SU-DHL-6 (cell line): ENCODE results near the gene GABRB1.

ENCODE experiments used
- H2AFZ ChIP-seq: fragments of 200-600 bp; sonication (generic); 2 replicates; pipeline ENCODE4 v1.6.1; 2014; ENCODE audit warnings: low read depth, mild to moderate bottlenecking, moderate library complexity, mixed read lengths, antibody characterized with exemption, low read length; ENCODE audit not compliant: severe bottlenecking
- H3F3A ChIP-seq: fragments of 200-600 bp; shearing (Covaris generic); 2 replicates; pipeline ENCODE4 v1.6.0; 2016; ENCODE audit warnings: antibody characterized with exemption, mild to moderate bottlenecking; ENCODE audit not compliant: insufficient read depth
- H3K27ac ChIP-seq: fragments of 200-600 bp; sonication (generic); 2 replicates; pipeline ENCODE4 v1.5.1; 2016; ENCODE audit warnings: low read depth, mild to moderate bottlenecking, low read length, moderate library complexity, mixed read lengths
- H3K27me3 ChIP-seq: fragments of 200-600 bp; sonication (generic), shearing (Covaris generic); 2 replicates; pipeline ENCODE4 v1.6.0; 2014; ENCODE audit warnings: mild to moderate bottlenecking, low read length
- H3K36me3 ChIP-seq: fragments of 200-600 bp; sonication (generic); 2 replicates; pipeline ENCODE4 v1.6.1; 2014; ENCODE audit warnings: mild to moderate bottlenecking, low read length, mixed read lengths
- H3K4me2 ChIP-seq: fragments of 300-600, 200-600 bp; shearing (Covaris generic), sonication (generic); 2 replicates; pipeline ENCODE4 v1.6.0; 2014; ENCODE audit warnings: low read length, low read depth, mild to moderate bottlenecking; ENCODE audit not compliant: poor library complexity, severe bottlenecking
- H3K4me3 ChIP-seq: fragments of 200-600 bp; sonication (generic); 2 replicates; pipeline ENCODE4 v1.5.1; 2014; ENCODE audit warnings: antibody characterized with exemption, low read length, mild to moderate bottlenecking, mixed read lengths; ENCODE audit not compliant: insufficient read depth, poor library complexity, severe bottlenecking
- H3K79me2 ChIP-seq: fragments of 200-600 bp; sonication (generic); 2 replicates; pipeline ENCODE4 v1.6.1; 2014; ENCODE audit warnings: mild to moderate bottlenecking, low read length, moderate library complexity; ENCODE audit not compliant: insufficient read depth
- H3K9ac ChIP-seq: fragments of 200-600 bp; sonication (generic); 2 replicates; pipeline ENCODE4 v1.7.0; 2014; ENCODE audit warnings: mild to moderate bottlenecking, low read length
- H3K9me2 ChIP-seq: fragments of 200-600 bp; sonication (generic); replicated peaks from 2 replicates; pipeline ENCODE4 v1.6.1; 2014; ENCODE audit warnings: low read length; ENCODE audit not compliant: insufficient read depth
- H3K9me3 ChIP-seq: fragments of 200-600 bp; sonication (generic); 2 replicates; pipeline ENCODE4 v1.6.1; 2014; ENCODE audit warnings: low read length, mixed read lengths; ENCODE audit not compliant: insufficient read depth
- H4K20me1 ChIP-seq: fragments of 200-600 bp; sonication (generic); 2 replicates; pipeline ENCODE4 v1.6.1; 2014; ENCODE audit warnings: low read depth, mild to moderate bottlenecking, antibody characterized with exemption, low read length, moderate library complexity, mixed read lengths
- CTCF ChIP-seq: fragments of 200-600 bp; sonication (generic); IDR thresholded peaks from one replicate; pipeline ENCODE4 v1.5.1; 2017; ENCODE audit warnings: antibody characterized with exemption, mild to moderate bottlenecking, low read length, moderate library complexity; ENCODE audit not compliant: insufficient read depth, poor library complexity, severe bottlenecking
- EZH2phosphoT487 ChIP-seq: fragments of 200-600 bp; sonication (generic), shearing (Covaris generic); conservative IDR thresholded peaks from 2 replicates; pipeline ENCODE4 v1.6.1; 2018; ENCODE audit warnings: mild to moderate bottlenecking, antibody characterized with exemption, low read length, moderate library complexity, mixed read lengths

GABRB1 gene

GRCh38 chr4:47466056-47466785, 434.9 kb downstream of the GABRB1 start:
- Histone ChIP-seq H3K27ac (no peak overlapping the region), H3K36me3 (no peaks in the 10 kb centered on the region), H3K27me3 (no peaks in the 10 kb centered on the region), H3K4me2 (no peak overlapping the region), H3K9ac (no peak overlapping the region), H3K4me3 (no peak overlapping the region), H3K79me2 (peaks cover 19% of the 10 kb centered on the region), H3K9me3 (no peaks in the 10 kb centered on the region), H3K9me2 (no peaks in the 10 kb centered on the region), H3F3A (peaks cover 11% of the 10 kb centered on the region), H2AFZ (peak overlapping the region; percentile 16), H4K20me1 (no peaks in the 10 kb centered on the region)
- TF ChIP-seq CTCF, result no peak

- Histone ChIP-seq H3K79me2 (no peaks in the 10 kb centered on the region), H3K9me3 (no peaks in the 10 kb centered on the region), H3K27ac (no peak overlapping the region), H3K36me3 (no peaks in the 10 kb centered on the region), H3K9ac (no peak overlapping the region), H3K27me3 (no peaks in the 10 kb centered on the region), H3F3A (peaks cover 11% of the 10 kb centered on the region), H2AFZ (no peak overlapping the region), H3K4me3 (no peak overlapping the region), H3K9me2 (no peaks in the 10 kb centered on the region), H4K20me1 (no peaks in the 10 kb centered on the region), H3K4me2 (no peak overlapping the region)
- TF ChIP-seq EZH2phosphoT487, result no peak
- no peak for TF ChIP-seq CTCF
Observed at GRCh38 chr4:47468706-47469365, 437.5 kb downstream of the GABRB1 start.

GRCh38 chr4:47469951-47470350, 438.6 kb downstream of the GABRB1 start:
- no peak for TF ChIP-seq CTCF
- no peak for TF ChIP-seq EZH2phosphoT487
- Histone ChIP-seq H3F3A (peaks cover 3% of the 10 kb centered on the region; the same call in 1 of the 2 replicates), H3K9me3 (no peaks in the 10 kb centered on the region), H3K36me3 (no peaks in the 10 kb centered on the region), H3K4me2 (no peak overlapping the region), H3K27ac (no peak overlapping the region), H3K9me2 (no peaks in the 10 kb centered on the region), H4K20me1 (no peaks in the 10 kb centered on the region), H3K79me2 (no peaks in the 10 kb centered on the region), H2AFZ (no peak overlapping the region), H3K27me3 (no peaks in the 10 kb centered on the region), H3K4me3 (no peak overlapping the region), H3K9ac (no peak overlapping the region)
